ENCODE results near the gene ZNF469.

ZNF469 gene

GRCh38 chr16:88382491-88383400, at the start of gene ZNF469:
Gene ZNF469, plus strand, starts transcription at chr16:88382959. Its CDS starts 44,512 bp downstream, at chr16:88427471.
- DNase-seq = no peak

DNA sequence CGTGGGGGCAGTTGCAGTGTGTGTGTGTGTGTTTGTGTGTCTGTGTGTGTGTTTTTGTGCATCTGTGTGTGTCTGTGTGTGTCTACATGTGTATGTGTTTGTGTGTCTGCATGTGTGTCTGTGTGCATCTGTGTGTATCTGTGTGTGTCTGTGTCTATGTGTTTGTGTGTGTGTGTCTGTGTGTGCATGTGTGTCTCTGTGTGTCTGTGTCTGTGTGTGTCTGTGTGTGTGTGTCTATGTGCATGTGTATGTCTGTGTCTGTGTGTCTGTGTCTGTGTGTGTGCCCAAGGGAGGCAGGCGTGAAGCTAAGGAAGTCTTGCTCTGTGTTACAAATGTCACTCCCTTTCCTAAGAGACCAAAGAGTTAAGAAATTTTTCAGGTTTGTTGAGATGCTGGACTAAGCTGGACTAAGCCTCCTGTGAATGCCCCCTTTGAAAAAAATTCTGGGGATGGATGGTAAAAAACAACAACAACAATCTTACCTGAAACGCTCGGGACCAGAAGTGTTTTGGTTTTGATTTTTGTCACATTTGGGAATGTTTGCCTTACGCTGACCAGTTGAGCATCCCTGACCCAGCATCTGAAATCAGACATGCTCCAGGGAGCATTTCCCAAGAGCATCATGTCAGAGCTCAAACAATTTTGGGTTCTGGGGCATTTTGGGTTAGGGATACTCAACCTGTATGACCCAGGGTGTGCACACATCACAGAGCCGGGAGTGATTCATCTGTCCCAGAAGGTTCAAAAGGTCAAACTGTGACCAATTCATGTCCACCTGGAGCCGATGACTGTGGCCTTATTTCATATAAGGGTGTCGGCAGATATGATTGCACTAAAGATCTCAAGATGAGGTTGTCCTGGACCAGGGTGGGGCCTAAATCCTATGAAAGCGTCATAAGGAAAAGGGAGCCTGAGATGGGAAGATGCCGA, 48.6 kb upstream of the ZNF469 start:
- no peak for DNase-seq

- DNase-seq = no peak
These were observed 47.7 kb upstream of the ZNF469 start for GRCh38 chr16:88334778-88335720.

DNA sequence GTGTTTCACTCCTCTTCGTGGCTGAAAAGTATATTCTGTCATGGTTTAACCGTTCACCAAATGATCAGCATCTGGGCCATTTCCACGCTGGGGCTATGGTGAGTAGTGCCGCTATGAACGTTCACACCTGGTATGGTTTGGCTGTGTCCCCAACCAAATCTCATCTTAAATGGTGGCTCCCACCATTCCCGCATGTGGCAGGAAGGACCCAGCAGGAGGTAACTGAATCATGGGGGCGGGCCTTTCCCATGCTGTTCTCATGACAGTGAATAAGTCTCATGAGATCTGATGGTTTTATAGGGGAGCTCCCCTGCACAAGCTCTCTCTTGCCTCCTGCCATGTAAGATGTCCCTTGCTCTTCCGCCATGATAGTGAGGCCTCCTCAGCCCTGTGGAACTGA, 45.7 kb upstream of the ZNF469 start:
- DNase-seq = no peak

GRCh38 chr16:88337538-88337937, 45.2 kb upstream of the ZNF469 start:
- no peak for DNase-seq

GRCh38 chr16:88338111-88338510, 44.6 kb upstream of the ZNF469 start:
- no peak for DNase-seq

DNA sequence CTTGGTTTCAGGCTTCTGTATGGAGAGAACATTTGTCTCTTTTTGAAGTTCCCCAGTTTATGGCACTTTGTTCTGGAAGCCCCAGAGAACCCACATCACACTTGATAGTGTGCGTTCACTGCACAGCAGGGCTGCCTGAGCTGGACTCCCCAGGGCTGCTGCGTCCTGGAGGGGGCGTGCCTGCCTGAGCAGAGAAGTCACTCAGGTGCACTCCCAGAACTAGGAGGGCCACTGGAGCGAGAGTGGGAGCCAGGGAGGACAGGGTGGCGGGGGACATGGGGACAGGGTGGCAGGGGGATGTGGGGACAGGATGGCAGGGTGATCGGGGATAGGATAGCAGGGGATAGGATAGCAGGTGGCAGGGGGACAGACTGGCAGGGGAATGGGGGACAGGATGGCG, 43.9 kb upstream of the ZNF469 start:
- no peak for DNase-seq

GRCh38 chr16:88339930-88340754, 42.6 kb upstream of the ZNF469 start:
- peak; percentile 76 for DNase-seq

GRCh38 chr16:88340755-88341150, 42.0 kb upstream of the ZNF469 start:
- DNase-seq = no peak

- DNase-seq = peak; percentile 60
These were observed 41.0 kb upstream of the ZNF469 start for GRCh38 chr16:88341551-88342290.

DNA sequence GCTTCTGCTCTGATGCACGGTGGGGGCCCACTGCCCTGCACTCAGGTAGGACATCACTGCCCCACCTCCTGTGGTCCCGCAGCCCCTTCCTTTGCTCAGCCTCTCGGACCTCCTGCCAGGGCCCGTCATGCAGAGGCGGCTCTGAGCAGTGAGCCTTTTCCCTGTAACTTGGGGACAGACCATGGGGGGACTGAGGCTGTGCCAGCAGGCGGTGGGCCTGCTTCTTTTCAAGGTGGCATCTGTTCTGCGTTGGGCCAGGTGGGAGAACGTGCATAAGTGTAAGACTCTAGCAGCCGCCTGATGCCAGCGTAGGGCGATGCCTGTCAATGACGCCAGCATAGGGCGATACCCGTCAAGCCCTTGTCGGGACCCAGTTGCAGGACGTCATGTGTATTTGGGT, 40.3 kb upstream of the ZNF469 start:
- no peak for DNase-seq

GRCh38 chr16:88343271-88343791, 39.4 kb upstream of the ZNF469 start:
- no peak for DNase-seq

DNA sequence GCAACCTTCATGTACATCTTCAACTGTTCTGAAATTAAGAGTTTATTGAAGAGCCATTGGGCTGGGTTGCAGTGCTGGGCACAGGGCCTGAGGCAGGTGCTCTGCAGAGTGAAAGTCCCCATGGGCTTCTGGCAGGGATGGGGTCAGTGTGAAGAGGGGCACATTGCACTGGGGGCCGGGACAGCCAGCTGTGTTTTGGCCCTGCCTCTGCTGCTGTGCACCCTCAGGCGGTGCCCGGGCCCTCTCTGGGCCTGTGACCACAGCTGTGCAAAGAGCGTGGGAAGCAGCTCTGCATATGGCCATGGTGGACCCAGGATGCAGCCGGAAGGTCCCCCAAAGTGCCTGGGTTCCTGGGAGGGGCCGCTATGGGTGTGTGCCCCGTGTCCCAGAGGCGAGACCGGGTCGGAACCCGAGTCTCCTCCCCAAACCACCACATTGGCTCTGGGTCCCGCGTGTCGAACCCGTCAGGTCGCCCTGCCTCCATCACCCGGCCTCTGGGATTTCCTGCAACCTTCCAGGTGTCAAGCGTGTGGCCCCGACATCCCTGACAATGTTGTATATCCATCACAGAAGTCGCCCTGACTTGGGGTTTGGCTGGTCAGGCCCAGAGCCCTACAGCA, 38.2 kb upstream of the ZNF469 start:
- DNase-seq = no peak

DNA sequence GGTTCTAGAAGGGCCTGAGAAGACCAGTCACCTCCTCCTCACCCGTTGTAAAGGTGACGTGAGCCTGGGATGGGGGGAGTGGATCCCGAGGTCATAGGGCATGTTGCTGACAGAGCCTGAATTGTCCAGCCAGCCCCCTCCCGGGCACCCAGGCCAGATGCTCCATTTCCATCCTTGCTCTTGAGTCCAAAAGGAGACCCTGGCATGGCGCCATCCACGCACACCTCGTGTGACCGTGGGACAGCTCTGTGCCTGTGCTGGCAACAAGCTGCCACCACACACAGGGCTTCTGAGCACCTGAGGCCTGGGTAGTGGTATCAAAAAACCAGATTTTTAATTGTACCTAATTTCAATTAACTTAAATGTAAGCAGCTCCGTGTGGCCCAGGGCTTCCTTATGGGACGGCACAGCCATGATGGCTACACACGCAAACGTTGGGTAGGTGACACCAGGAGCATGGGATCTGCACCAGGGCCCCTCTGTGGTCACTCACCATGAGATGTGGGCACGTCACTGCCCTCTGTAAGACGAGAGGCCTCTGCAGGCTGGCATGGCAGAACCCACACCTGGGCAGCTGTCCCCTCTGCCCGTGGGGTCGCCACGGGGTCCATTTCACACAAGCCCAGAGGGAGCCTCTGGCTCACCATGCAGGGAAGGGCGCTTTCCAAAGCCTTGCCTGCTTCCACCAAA, 37.6 kb upstream of the ZNF469 start:
- no peak for DNase-seq

GRCh38 chr16:88345721-88346560, 36.8 kb upstream of the ZNF469 start:
- no peak for DNase-seq

DNA sequence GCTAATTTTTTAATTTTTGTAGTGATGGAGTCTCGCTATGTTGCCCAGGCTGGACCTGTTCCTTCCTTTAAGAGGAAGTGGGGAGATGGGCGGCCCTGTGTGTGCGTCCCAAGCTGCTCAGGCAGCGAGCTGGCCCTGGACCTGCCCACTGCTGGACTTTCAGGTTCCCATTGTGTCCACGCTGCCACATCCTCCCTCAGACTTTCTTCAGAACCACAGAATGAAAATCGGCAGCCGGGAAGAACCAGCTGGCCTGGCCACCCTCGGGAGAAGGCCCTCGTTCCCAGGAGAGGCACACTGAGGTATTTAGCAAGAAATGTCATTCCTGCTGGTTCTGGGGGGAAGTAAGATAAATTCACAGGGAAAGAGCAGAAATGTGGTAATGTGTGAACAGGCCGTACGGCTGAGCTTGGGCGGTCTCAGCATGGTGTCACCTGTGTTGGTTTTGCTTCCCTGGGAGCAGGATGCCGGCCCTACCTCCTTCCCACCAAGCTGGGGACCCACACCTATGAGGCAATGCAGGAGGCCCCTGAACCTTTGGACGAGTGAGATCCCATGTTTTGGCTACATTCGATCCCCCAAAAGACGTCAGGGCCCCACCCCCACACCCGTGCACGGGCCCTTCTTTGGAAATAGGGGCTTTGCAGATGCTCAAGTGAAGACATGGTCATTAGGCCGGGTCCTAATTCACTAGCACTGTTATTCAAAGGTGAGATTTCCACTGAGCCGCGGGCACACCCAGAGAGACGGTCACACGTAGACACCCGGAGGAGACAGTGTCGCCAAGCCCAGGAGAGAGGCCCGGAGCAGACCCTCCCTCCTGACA, 35.9 kb upstream of the ZNF469 start:
- DNase-seq = no peak

DNA sequence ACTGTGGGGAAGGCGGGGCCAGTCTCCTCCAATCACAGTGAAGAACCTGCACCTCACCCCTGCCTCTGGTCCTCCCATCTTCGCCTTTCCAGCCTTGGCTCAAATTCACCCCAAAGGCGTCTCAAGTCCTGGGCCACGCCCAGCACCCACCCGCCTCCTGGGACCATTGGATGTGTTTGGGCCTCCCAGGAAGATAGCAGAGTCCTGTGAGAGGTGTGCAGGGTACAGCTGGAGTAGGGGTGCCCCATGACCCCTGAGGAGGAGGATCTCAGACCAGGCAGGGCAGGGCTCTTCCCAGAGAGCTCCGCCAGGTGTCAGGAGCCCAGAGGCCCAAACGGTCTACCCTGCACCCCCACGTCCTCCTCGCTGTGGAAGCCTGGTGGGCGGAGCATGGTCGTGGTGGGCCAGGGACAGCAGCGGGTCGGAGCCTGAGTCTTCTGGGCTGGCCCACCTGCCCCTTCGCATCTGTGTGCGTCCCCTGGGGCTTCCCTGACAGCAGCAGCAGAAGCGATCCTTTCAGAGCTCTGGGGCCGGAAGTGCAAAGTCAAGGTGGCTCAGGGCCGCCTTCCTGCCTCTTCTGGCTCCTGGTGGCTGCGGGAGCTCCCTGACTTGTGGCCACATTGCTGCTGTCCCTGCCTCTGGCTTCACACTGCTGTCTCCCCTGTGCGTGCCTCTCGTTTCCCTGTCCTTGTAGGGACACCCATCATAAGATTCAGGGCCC, 34.9 kb upstream of the ZNF469 start:
- no peak for DNase-seq

All from NCI-H2171 (cell line).